Central memory CD4-positive, alpha-beta T cell (primary cell): ENCODE results near the gene BCL2.
A peak's percentile ranks its signal among the peaks of the same experiment; 100 is the strongest.

ENCODE experiments used
- DNase-seq: peaks from one replicate; pipeline ENCODE4 v3.0.0; 2022

The BCL2 gene

GRCh38 chr18:63307551-63308200, 11.9 kb downstream of the BCL2 start:
- no peak for DNase-seq

DNA sequence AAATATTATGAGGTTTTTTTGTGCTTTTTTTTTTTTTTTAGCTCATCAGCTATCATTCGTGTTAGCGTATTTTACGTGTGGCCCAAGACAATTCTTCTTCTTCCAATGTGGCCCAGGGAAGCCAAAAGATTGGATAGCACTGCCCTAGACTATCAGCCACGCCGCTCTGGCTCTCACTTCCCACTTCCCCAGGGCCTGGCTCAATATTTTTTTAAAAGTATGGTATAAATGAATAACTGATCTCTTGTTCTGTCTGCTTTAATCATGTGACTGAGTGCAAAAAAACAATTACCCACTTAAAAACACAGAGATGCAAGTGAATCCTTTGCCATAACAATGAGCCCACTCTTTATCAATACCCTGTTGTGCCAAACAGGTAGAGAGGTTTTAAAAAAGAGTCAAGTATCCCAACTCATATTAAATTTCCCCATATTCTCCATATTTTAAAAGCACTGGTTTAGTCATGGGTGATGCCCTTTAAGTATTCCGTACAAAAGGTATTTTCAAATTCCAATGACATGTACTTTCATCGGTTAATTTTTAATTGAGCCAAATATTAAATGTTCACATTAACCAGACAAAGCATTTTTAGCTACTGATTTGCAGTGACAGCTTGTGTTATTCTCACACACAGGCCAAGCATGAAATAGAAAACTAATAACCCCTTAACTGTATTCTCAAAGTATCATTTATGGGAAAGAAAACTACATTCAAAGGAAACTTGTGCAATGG, 12.6 kb downstream of the BCL2 start:
- no peak for DNase-seq

DNA sequence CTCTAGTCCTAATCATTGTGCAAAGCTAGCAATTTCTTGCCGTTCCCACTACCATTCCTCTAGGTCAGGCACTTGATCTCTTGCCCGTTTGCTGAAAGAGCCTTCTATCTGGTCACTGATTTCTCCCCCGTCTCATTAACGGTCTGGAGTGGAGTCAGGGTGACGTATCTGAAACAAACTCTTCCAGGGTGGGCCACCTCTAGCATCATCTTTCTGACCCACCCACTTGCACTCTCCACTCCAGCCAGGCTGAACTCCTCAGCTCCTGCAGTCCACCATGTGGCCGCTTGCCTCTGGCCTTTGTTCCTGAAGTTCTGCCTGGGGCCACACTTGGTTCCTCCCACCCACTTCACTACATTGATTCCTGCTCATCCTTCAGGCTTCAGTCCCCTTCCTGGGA, 13.3 kb downstream of the BCL2 start:
- DNase-seq, result no peak

- no peak for DNase-seq
Measured at GRCh38 chr18:63303547-63303946, 16.0 kb downstream of the BCL2 start.

- DNase-seq, result no peak
Measured at GRCh38 chr18:63302636-63303405, 16.7 kb downstream of the BCL2 start.

- no peak for DNase-seq
Measured at GRCh38 chr18:63302220-63302619, 17.3 kb downstream of the BCL2 start.

DNA sequence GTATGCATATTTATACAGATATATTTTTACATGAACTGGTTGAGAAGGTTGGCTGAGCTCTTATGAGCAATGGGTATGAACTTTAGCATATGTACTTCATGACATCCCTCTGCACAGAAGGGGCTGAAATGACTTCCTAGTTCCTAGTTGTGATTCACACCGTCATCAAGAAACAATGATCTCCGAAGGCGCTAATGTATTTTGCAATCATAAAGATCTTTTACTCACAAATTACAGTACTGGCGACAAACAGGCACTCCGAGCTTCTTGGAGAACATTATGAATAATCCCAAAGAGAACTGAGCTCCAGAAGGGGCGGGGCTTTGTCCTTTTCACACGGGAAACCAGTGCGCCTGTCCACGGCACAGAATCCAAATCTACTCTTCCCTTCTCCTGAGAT, 18.1 kb downstream of the BCL2 start:
- no peak for DNase-seq

GRCh38 chr18:63299837-63300745, 19.5 kb downstream of the BCL2 start:
- DNase-seq, result no peak

- DNase-seq, result peak; percentile 37
Measured at GRCh38 chr18:63298400-63299365, 20.9 kb downstream of the BCL2 start.

GRCh38 chr18:63297687-63298399, 21.7 kb downstream of the BCL2 start:
- no peak for DNase-seq

DNA sequence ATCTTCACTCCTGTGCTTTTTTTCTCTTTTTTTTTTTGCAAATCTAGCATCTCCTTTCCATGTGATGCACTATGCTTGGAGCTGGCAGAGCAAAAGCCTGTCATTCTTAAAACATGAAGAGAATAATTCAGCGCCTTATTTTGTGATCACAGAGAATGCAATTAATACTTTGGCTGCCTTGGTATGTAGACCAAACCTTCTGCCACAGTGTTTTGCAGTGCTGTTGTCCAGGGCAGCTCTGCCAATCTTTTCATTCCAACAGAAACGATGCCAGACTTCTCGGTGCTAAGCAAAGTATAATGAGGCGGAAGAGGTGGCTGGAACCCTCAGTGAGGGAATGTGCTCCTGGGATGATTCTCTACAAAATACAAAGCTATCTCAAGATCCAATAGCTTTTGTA, 25.6 kb downstream of the BCL2 start:
- no peak for DNase-seq

- DNase-seq, result no peak
Measured at GRCh38 chr18:63292831-63293683, 26.5 kb downstream of the BCL2 start.

DNA sequence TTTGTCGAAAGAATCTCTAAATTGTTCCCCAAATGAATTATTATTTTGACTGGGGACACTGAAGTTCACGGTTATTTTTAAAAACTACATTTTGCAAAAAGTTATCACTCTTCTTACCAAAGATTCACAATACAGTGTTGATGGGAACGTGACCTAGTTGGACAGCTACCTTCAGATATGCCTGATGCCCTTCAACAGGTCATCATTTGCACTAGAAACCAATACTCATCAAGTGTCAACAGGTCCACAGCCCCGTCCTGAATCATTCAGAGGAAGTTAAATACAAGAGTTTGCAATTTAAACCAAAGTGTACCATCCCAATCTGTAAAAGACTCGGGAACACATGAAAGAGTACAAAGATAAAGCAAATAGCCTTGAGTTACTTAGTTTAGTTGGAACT, 28.3 kb downstream of the BCL2 start:
- peak; percentile 18 for DNase-seq

DNA sequence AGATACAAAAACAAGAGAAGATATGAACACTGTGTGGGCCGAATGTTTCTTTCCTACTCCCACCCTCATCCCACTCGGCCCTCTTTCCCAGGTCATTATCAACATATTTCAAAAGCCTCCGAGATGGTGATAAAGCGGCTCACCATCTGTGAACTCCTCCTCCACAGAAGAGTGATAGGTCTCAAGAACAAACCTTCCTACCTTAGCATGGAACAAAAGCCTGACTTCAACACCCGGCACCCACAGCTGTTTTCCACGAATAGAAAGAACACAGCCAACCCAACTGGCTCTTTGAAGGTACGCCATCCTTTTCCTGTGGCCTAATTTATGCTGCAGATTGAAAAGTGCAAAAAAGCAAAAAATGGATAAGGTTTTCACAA, 28.8 kb downstream of the BCL2 start:
- DNase-seq, result peak; percentile 69

DNA sequence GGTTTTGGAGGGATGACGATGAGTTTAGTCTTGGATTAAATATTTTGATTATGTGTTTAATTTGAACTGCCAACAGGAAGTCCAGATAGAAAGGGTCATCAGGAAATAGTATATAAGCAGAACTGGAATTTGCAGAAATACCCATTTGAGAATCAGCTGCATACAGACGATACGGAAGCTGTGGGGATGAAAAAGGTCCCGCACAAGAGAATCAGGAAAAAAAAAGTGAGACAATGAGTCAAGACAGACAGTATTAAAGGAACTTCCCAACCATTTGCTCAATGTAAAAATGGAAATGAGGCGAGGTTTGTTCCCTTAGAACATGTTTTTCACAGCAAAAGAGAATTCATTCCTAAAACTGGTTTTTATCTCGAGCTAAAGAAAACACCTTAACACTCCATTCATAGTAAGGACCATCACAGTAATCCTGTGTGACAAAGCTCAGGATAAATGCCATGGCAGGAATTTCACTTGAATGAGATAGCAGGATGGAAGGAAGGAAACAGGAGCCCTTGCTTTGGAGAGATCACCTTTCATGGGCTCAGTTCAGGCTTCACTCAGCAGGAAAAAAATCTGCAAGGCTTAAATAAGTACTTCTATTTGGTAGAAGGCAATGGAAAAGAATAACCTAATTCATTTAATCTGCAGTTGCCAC, 29.3 kb downstream of the BCL2 start:
- no peak for DNase-seq

DNA sequence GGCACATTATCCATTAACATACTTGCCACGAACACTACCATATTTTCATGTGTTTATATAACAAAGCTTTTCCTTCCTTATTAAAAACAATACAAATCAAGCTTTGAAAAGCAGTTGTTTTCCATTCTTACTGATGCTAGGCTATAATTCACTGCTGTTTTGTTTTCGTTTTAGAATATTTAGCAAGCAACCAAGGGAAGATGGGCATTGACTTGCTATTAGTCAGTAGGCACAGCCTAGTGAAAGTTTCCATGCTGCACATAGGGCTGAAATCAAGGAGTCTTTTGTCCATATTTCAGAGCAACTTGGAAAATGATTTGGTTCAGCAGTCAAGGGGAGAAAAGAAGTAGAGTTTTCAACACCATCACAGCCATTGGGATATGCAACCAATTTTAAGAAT, 31.3 kb downstream of the BCL2 start:
- DNase-seq, result no peak

GRCh38 chr18:63287691-63288220, 31.8 kb downstream of the BCL2 start:
- no peak for DNase-seq

DNA sequence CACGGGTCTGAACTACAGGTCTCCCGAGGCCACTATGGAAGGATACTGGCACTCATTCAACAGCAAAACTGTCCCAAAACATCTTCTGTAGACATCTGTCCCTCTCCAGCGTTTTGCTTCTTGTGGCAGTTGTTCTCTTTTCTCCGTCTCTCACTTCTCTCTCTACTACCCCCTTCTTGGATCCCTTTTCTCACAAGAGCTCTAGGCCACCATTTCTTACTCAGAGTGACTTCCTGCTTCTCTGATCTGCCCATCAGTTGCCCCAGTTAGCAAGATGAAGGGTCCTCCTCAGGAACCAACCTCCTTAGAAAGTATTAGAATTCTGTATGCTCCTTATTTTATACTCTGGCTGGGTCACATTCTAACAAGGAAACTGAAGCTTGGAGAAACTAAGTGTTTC, 32.6 kb downstream of the BCL2 start:
- no peak for DNase-seq
